WTC11 (cell line): ENCODE data around the gene F8.

Experiments used
- ETV6 ChIP-seq: sonication (generic); formaldehyde crosslinking; IDR thresholded peaks from 2 replicates; pipeline ENCODE4 v1.8.1; 2022; ENCODE audit warnings: mild to moderate bottlenecking, missing genetic modification reagents
- JUN ChIP-seq: sonication (generic); formaldehyde crosslinking; IDR thresholded peaks from 2 replicates; pipeline ENCODE4 v1.8.0; 2023; ENCODE audit warnings: mild to moderate bottlenecking, missing genetic modification reagents
- TF ChIP-seq, protein P1 (sequence below): sonication (generic); formaldehyde crosslinking; conservative IDR thresholded peaks from 2 replicates; pipeline ENCODE4 v1.8.1; 2022; ENCODE audit warnings: mild to moderate bottlenecking, missing genetic modification reagents
- TF ChIP-seq, protein P2 (sequence below): sonication (generic); formaldehyde crosslinking; IDR thresholded peaks from 2 replicates; pipeline ENCODE4 v1.8.0; 2022; ENCODE audit warnings: mild to moderate bottlenecking, missing genetic modification reagents

DNA sequence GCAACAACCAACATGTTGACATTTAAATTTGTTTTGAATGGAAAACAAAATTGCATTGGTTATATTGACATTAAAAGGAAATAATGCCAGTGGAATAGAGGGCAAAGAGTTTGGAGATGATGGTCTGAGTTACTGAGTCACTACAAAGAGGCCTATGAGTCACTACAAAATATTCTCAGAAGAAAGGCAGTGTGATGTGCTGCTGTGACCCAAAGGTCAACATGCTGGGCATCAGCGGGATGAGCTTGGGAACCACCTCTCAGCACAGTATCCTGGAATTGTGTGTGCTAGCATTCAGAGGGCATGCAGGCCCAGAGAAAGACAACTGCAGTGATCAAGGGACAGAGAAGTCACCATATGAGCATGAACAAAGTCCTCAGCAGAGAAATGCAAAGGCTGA, 45.6 kb upstream of the F8 start:
- TF ChIP-seq, protein P1, sequence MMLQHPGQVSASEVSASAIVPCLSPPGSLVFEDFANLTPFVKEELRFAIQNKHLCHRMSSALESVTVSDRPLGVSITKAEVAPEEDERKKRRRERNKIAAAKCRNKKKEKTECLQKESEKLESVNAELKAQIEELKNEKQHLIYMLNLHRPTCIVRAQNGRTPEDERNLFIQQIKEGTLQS (CRISPR knock-in tag): no peak
- no peak for TF ChIP-seq ETV6
- TF ChIP-seq, protein P2, sequence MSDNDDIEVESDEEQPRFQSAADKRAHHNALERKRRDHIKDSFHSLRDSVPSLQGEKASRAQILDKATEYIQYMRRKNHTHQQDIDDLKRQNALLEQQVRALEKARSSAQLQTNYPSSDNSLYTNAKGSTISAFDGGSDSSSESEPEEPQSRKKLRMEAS (CRISPR knock-in tag): no peak
- no peak for TF ChIP-seq JUN (CRISPR knock-in tag)
